DOHH2 (cell line): ENCODE data around the gene BTBD16.

Source experiments
- CTCF ChIP-seq: fragments of 200-600 bp; sonication (generic); IDR thresholded peaks from one replicate; pipeline ENCODE4 v1.5.1; 2014; ENCODE audit warnings: antibody characterized with exemption, mild to moderate bottlenecking, low read depth, low read length; ENCODE audit not compliant: poor library complexity, severe bottlenecking
- EZH2phosphoT487 ChIP-seq: fragments of 200-600 bp; sonication (generic); IDR thresholded peaks from 2 replicates; pipeline ENCODE4 v1.6.1; 2017; ENCODE audit warnings: borderline replicate concordance, mild to moderate bottlenecking, antibody characterized with exemption, low read length, moderate library complexity, mixed read lengths

GRCh38 chr10:122341141-122341810 lies 70.2 kb downstream of the BTBD16 start:
- no peak for TF ChIP-seq CTCF
- TF ChIP-seq EZH2phosphoT487 = no peak
